ENCODE measurements around the gene MRTFA.
A peak's percentile ranks its signal among the peaks of the same experiment; 100 is the strongest.

MRTFA gene

GRCh38 chr22:40423882-40424640 lies 212.5 kb downstream of the MRTFA start:
- DNase-seq (ENCODE audit: low read depth): no peak
- H3K4me3 ChIP-seq (ENCODE audit: low read length): no peak overlapping the region
- TF ChIP-seq, protein P1, sequence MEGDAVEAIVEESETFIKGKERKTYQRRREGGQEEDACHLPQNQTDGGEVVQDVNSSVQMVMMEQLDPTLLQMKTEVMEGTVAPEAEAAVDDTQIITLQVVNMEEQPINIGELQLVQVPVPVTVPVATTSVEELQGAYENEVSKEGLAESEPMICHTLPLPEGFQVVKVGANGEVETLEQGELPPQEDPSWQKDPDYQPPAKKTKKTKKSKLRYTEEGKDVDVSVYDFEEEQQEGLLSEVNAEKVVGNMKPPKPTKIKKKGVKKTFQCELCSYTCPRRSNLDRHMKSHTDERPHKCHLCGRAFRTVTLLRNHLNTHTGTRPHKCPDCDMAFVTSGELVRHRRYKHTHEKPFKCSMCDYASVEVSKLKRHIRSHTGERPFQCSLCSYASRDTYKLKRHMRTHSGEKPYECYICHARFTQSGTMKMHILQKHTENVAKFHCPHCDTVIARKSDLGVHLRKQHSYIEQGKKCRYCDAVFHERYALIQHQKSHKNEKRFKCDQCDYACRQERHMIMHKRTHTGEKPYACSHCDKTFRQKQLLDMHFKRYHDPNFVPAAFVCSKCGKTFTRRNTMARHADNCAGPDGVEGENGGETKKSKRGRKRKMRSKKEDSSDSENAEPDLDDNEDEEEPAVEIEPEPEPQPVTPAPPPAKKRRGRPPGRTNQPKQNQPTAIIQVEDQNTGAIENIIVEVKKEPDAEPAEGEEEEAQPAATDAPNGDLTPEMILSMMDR (conservative IDR thresholded peaks at IDR 0.05; ENCODE audit: low read length): no peak

- TF ChIP-seq, protein P1 (conservative IDR thresholded peaks at IDR 0.05; ENCODE audit: low read length): no peak
- H3K4me3 ChIP-seq (ENCODE audit: low read length): no peak overlapping the region
- peak; percentile 21 for DNase-seq (ENCODE audit: low read depth)
These were observed 213.2 kb downstream of the MRTFA start for GRCh38 chr22:40423310-40423688.

DNA sequence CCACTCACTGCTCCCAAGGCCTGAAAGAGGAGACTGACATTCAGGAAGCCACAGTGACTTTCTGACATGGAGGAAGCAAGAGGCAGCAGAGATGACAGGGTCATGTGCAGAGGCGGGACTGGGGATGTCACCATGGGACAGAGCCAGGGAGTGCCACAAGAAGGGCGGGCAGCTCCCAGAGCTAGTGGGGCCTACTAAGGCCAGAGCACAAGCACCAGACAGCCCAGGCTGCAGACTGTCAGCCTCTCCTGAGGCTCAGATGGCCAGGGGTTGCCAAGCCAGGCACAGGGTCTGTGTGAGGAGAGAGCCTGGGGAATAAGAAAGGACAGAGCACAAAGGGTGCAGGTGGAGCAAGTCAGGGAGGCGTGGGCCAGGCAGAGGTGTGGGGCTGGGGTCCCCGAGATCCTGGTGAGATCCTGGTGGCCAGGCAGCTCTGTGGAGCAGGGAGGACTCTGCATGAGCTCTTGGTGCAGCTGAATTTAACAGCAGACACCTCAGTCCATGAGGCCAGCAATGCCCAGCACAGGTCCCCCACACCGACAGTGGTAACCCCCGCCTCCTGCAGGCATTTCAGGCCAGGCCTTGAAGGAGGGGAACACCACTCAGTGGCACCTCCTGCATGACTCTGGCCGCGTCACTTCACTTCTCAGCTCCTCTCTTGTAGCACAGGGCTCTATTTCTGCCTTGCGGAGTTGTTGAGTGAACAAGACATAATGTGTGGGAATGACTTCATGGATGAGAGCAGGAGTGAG lies 213.8 kb downstream of the MRTFA start:
- no peak overlapping the region for H3K4me3 ChIP-seq (ENCODE audit: low read length)
- no peak for DNase-seq (ENCODE audit: low read depth)
- TF ChIP-seq, protein P1 (conservative IDR thresholded peaks at IDR 0.05; ENCODE audit: low read length): no peak

- DNase-seq (ENCODE audit: low read depth): no peak
- no peak overlapping the region for H3K4me3 ChIP-seq (ENCODE audit: low read length)
- TF ChIP-seq, protein P1 (conservative IDR thresholded peaks at IDR 0.05; ENCODE audit: low read length): no peak
These were observed 214.6 kb downstream of the MRTFA start for GRCh38 chr22:40421941-40422340.

GRCh38 chr22:40421082-40421350 lies 215.5 kb downstream of the MRTFA start:
- no peak overlapping the region for H3K4me3 ChIP-seq (ENCODE audit: low read length)
- no peak for DNase-seq (ENCODE audit: low read depth)
- TF ChIP-seq, protein P1 (conservative IDR thresholded peaks at IDR 0.05; ENCODE audit: low read length): no peak

DNA sequence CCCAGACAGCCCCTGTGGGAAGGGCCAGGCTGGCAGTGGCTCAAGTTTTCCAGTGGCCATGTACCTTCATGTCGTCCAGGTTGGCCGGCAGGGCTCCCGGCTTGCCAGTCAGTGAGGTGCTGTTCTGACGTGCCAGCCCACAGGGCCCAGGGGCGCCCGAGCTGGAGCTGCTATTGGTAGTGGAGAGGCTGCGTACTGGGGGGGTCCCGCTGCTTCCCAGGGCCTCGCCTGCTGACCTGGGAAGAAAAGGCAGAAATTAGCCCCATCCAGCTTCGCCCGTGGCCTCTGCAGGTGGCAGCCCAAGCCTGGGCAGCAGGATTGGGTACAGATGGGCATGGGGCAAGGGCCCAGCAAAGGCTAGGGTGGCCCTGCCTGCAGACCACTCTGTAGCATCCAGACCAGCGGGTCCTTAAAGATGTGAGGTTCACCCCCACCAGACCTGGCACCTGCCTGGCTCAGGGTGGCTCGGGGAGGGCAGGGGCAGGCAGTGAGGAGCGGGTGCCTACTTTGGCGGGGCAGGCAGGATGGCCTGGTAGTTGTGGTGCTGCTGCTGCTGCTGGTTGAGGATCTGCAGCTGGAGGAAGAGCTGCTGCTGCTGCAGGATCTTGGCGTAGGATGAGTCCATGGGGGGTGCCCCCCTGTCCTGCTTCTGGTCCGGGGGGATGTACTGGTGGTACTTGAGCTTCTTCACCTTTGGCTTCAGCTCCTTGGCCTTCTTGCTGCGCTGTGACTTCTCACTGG lies 216.0 kb downstream of the MRTFA start:
- TF ChIP-seq, protein P1 (conservative IDR thresholded peaks at IDR 0.05; ENCODE audit: low read length): no peak
- no peak for DNase-seq (ENCODE audit: low read depth)
- H3K4me3 ChIP-seq (ENCODE audit: low read length): no peak overlapping the region
